Heart right ventricle (tissue), 16 donors: ENCODE data around the gene RBPJL. TPM values are rescaled to one million over a fixed set of nuclear protein-coding genes. Genes with fewer than 3 reads are reported as not detected.

Experiments used
- ATAC-seq, 8 donors: fragments of 200-7000 bp; cut with Tn5 transposase; one replicate each; pipeline ENCODE4 v1.9.1; 2020; ENCODE audit warnings: mild to moderate bottlenecking in 8 of 8, moderate library complexity in 8 of 8, moderate number of reproducible peaks in 1 of 8
- DNase-seq, 2 donors: peaks; one replicate each; pipeline ENCODE4 v3.0.0-alpha.2; 2020
- H3K27ac ChIP-seq, 10 donors: fragments of 200-600 bp; sonication (generic) in 2 of 10; one replicate each; pipeline versions ENCODE4 v1.5.0 to v1.8.0; 2020 to 2022; ENCODE audit warnings: mild to moderate bottlenecking in 3 of 10
- H3K27me3 ChIP-seq, 7 donors: fragments of 200-600 bp; one replicate each; pipeline ENCODE4 v1.8.0; 2021 to 2022; ENCODE audit warnings: mild to moderate bottlenecking in 2 of 7
- H3K36me3 ChIP-seq, 9 donors: fragments of 200-600 bp; sonication (generic) in 1 of 9; one replicate each; pipeline versions ENCODE4 v1.5.0 to v1.8.0; 2020 to 2022; ENCODE audit warnings: mild to moderate bottlenecking in 2 of 9
- H3K4me1 ChIP-seq, 9 donors: fragments of 200-600 bp; sonication (generic) in 1 of 9; one replicate each; pipeline versions ENCODE4 v1.5.0 to v1.8.0; 2020 to 2022; ENCODE audit warnings: mild to moderate bottlenecking in 4 of 9
- H3K4me3 ChIP-seq, 10 donors: fragments of 200-600 bp; sonication (generic) in 2 of 10; one replicate each; pipeline versions ENCODE4 v1.5.0 to v1.8.0; 2020 to 2022; ENCODE audit warnings: mild to moderate bottlenecking in 7 of 10, moderate library complexity in 2 of 10
- H3K9me3 ChIP-seq, 11 donors: fragments of 200-600 bp in 10 of 11; sonication (generic) in 2 of 11; one replicate each; pipeline versions ENCODE4 v1.5.0 to v1.8.0; 2013 to 2022; ENCODE audit warnings: mild to moderate bottlenecking in 2 of 11, control low read depth in 1 of 11, moderate library complexity in 1 of 11
- WGBS, 2 donors: extraction: QIAGEN DNeasy Blood & Tissue Kit; methylation state at CpG; one replicate each; pipeline ENCODE4 v1.1.7; 2013; ENCODE audit warnings: inconsistent platforms in 1 of 2; 5-methylcytosine and 5-hydroxymethylcytosine counted together
- intact Hi-C, 10 donors: fragments of 100-400 bp; cut with DNase I; formaldehyde crosslinking; loops; one replicate each; pipeline versions ENCODE4 v1.11.1 to v1.14.2; 2022
- polyA plus RNA-seq, 2 donors: library from polyadenylated mRNA; stranded (reverse); fragments of 200-250 nt; gene quantifications; one replicate each; pipeline ENCODE4 v1.2.3, GENCODE V29; 2013
- total RNA-seq, 10 donors: library from RNA; stranded (reverse); fragmentation: NEBNext Ultra II Directional in 3 of 10; extraction: Animal tissue kit (Norgen Biotek cat#: 25700) in 3 of 10; gene quantifications; one replicate each; pipeline versions ENCODE4 v1.2.1 to v1.2.4, GENCODE V29; 2021 to 2023
- TF ChIP-seq, protein P1 (sequence below), 9 donors: fragments of 200-600 bp; sonication (generic) in 2 of 9; IDR thresholded peaks; one replicate each; pipeline versions ENCODE4 v1.5.0 to v1.8.0; 2021 to 2022; ENCODE audit warnings: antibody characterized with exemption in 9 of 9, mild to moderate bottlenecking in 5 of 9, moderate library complexity in 1 of 9
- donor health status: Arrhythmogenic right ventricular cardiomyopathy.
- donor health status: ischemic (EF 13 %, LVEDD 7.1; RV severe dilation, severe dysfunction).
- donor health status: healthy with polysubstance abuse.
- donor health status: DM: no; HTN: yes; CAD: no.
- donor health status: DM: no; HTN: no; CAD: no.
- donor health status: ischemic (EF 25% LVEDD 6.9; RV normal size, moderate dysfunction).
- donor health status: ischemic (EF 25% LVEDD 5.7; RV mildly dilated, moderate dysfunction).
- donor health status: healthy.
- donor health status: DM: yes; HTN: yes; CAD: no.
- donor health status: Ischemic cardiomyopathy.
- donor health status: ischemic (EF 35%, LVEDD 5.7; RV mildly dilated, moderate dysfunction).
- donor health status: nonischemic (EF 11% LVEDD 7.7; RV severe dilation, severe dysfunction).
- donor health status: DM: yes; HTN: yes; CAD: no.
- donor health status: PGD.
- donor health status: ischemic (EF 29% LVEDD 5.4; RV normal size, mild dysfunction).
- donor health status: nonischemic (EF 23%, LVEDD 6.1; RV moderate dilation, normal function).

The RBPJL gene
- total and polyA plus RNA-seq, 12 donors: 0.06 TPM; not detected in 11

- ATAC-seq (no peak), DNase-seq (no peak)
- H3K36me3 ChIP-seq: no peaks in the 10 kb centered on the region
- H3K27ac ChIP-seq: no peak overlapping the region
- no peaks in the 10 kb centered on the region for H3K4me1 ChIP-seq
- H3K27me3 ChIP-seq: peaks cover 0 to 52% (median 24%) of the 10 kb centered on the region in 7 donors
- H3K9me3 ChIP-seq: no peaks in the 10 kb centered on the region
- no peak overlapping the region for H3K4me3 ChIP-seq
- intact Hi-C loops: loop anchor here in 1 of 10 donors (10.0 kb wide), 1 partner anchor 238 kb away; no protein-coding TSS in a partner anchor
- TF ChIP-seq, protein P1, sequence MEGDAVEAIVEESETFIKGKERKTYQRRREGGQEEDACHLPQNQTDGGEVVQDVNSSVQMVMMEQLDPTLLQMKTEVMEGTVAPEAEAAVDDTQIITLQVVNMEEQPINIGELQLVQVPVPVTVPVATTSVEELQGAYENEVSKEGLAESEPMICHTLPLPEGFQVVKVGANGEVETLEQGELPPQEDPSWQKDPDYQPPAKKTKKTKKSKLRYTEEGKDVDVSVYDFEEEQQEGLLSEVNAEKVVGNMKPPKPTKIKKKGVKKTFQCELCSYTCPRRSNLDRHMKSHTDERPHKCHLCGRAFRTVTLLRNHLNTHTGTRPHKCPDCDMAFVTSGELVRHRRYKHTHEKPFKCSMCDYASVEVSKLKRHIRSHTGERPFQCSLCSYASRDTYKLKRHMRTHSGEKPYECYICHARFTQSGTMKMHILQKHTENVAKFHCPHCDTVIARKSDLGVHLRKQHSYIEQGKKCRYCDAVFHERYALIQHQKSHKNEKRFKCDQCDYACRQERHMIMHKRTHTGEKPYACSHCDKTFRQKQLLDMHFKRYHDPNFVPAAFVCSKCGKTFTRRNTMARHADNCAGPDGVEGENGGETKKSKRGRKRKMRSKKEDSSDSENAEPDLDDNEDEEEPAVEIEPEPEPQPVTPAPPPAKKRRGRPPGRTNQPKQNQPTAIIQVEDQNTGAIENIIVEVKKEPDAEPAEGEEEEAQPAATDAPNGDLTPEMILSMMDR (IDR thresholded peaks at IDR 0.05): no peak
- WGBS, 2 donors: 62 to 63% methylated on average over 7 of the region's 7 CpGs
Observed at GRCh38 chr20:45282700-45283550, 23.7 kb upstream of the RBPJL start.

- H3K4me3 ChIP-seq: no peak overlapping the region
- ATAC-seq: no peak
- no peak overlapping the region for H3K27ac ChIP-seq
- DNase-seq: no peak
- H3K27me3 ChIP-seq: peaks cover 0 to 56% (median 24%) of the 10 kb centered on the region in 7 donors
- no peaks in the 10 kb centered on the region for H3K4me1 ChIP-seq
- TF ChIP-seq, protein P1 (IDR thresholded peaks at IDR 0.05): no peak
- 44 to 58% methylated on average over 4 of the region's 4 CpGs for WGBS, 2 donors
- H3K9me3 ChIP-seq: no peaks in the 10 kb centered on the region
- H3K36me3 ChIP-seq: no peaks in the 10 kb centered on the region
- intact Hi-C loops: loop anchor here in 1 of 10 donors (10.0 kb wide), 1 partner anchor 239 kb away; no protein-coding TSS in a partner anchor
Observed at GRCh38 chr20:45283551-45284057, 23.0 kb upstream of the RBPJL start.

GRCh38 chr20:45288376-45288775, 18.3 kb upstream of the RBPJL start:
- intact Hi-C loops: loop anchor here in 1 of 10 donors (10.0 kb wide), 1 partner anchor 244 kb away; no protein-coding TSS in a partner anchor
- 76 to 81% methylated on average over 4 of the region's 4 CpGs for WGBS, 2 donors
- Histone ChIP-seq H3K9me3 (no peaks in the 10 kb centered on the region), H3K4me1 (peaks cover 0 to 13% (median 5%) of the 10 kb centered on the region in 9 donors), H3K27me3 (peaks cover 4 to 52% (median 19%) of the 10 kb centered on the region in 7 donors), H3K27ac (no peak overlapping the region), H3K36me3 (no peaks in the 10 kb centered on the region), H3K4me3 (no peak overlapping the region)
- TF ChIP-seq, protein P1 (IDR thresholded peaks at IDR 0.05): no peak
- ATAC-seq: no peak
- DNase-seq: no peak

DNA sequence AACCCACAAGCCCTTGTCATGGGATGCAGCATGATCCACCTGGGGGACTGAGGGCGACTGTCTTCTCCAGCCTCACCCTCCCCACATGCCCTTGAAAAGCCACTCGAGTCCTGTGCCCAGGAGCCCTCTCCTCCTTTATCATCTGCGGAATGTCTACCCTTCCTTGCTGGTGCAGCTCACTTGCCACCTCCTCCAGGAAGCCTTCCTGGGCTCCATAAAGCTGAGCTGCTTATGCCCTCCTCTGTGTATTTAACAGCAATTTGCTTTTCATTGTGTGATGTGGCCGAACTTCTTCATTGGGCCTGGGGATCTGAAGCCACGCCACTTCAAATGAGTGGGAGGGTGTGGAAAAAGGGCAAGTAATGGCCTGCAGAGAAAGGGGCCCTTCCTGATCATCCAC, 17.8 kb upstream of the RBPJL start:
- intact Hi-C loops: loop anchor here in 1 of 10 donors (10.0 kb wide), 1 partner anchor 244 kb away; no protein-coding TSS in a partner anchor
- DNase-seq (no peak), ATAC-seq (no peak)
- Histone ChIP-seq H3K36me3 (no peaks in the 10 kb centered on the region), H3K4me1 (peaks cover 0 to 18% (median 9%) of the 10 kb centered on the region in 9 donors), H3K4me3 (no peak overlapping the region), H3K9me3 (no peaks in the 10 kb centered on the region), H3K27me3 (peaks cover 5 to 50% (median 20%) of the 10 kb centered on the region in 7 donors), H3K27ac (no peak overlapping the region)
- TF ChIP-seq, protein P1 (IDR thresholded peaks at IDR 0.05): no peak
- WGBS, 2 donors: 84 to 86% methylated on average over 5 of the region's 5 CpGs
